ENCODE results near the gene SLC2A11.

DNA sequence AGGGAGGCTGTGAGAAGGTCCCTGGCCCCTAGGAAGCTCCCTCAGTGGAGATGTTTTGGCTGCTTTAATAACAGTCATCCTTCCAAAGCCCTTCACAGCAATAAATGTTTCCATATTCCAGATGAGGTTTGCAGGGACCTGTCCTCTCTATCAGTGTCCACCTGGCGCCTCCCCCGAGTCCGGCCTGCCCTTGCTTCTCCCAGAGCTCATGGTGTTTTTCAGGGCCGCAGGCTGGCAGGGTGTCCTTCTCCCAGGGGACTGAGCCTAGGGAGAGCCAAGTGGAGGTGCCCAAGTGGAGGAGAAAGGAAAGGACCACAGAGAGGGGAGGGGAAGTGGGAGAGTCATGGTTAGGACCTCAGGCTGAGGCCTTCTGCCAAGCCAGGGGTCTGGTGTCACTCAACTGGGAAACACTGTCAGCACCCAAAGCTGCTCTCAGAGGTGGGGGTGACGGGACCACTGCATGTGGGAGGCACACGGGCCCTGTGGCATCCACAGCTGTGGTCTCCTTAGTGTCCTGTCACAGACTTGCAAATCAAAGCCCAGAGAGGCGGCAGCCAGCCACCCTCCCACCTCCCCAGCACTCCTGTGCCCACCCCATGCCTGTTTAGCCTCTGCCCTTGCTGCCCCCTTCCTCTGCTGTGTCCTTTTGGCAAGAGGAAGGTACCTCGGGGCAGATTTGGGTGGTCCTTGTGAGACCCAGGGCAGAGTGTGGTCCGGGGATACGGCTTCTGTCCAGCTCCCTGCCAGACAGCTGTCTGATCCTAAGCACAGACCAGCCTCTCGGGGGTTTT is 25.3 kb upstream of the SLC2A11 start:
- TF ChIP-seq POLR2A (IDR thresholded peaks at IDR 0.05; ENCODE audit: low read length) (no peak), GATA1 (IDR thresholded peaks at IDR 0.05; ENCODE audit: low read depth, low read length) (no peak)
